ENCODE data around the gene FAM3A.

Gene FAM3A

GRCh38 chrX:154534526-154535322 lies 18.7 kb upstream of the FAM3A start:
- peak; percentile 59 for DNase-seq (ENCODE audit: low read depth)

GRCh38 chrX:154532690-154533089 lies 16.7 kb upstream of the FAM3A start:
- no peak for DNase-seq (ENCODE audit: low read depth)

DNA sequence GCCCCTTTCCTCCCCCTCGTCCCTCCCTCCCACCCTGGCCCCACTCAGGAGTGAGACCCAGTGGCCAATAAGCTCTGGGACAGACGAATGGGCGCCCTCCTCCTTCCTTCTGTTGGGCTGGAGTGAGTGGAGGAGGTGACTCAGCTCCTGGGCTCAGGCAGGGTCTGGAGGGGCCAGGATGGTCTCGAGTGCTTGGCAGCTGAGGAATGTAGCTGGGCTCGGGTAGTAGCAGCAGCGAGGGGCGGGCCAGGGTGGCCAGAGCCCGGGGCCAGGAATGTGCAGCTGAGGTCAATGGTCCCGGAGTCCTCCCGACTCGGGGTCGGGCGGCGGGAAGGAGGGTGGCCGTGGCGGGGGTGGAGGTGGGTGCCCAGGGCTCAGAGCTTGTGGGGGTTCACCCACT lies 15.6 kb upstream of the FAM3A start:
- no peak for DNase-seq (ENCODE audit: low read depth)

DNA sequence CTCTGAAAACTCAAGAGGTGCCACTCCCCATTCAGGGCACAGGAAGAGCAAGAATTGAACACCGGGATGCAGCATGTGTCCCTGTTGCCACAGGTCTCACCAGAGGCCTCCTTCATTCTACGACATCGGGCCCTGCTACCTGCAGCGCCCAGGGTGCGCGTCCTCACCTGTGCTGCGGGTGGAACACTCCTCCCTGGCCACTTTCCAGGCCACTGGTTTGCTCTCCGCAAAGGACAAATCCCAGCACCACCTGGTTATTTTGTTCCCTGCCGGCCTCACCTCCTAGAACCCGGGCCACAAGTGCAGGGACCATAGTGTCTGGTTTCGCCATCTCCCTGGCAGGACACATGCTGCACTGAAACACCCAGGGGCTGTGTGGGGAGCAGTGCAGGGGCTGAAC lies 14.3 kb upstream of the FAM3A start:
- no peak for DNase-seq (ENCODE audit: low read depth)

DNA sequence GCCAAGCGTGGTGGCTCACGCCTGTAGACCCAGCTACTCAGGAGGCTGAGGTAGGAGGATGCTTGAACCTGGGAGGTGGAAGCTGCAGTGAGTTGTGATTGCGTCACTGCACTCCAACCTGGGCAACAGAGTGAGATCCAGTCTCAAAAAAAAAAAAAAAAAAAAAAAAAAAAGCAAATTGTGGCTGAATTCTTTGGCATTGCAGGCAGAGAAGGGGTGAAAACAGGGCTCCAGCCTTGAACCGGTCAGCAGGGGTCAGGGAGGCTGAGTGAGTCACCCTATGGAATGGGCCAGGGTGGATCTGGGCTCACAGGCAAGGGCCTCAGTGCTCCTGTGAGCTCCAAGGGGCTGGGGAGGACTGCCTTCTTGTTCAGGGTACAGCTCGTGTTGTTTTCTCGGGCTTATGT lies 13.2 kb upstream of the FAM3A start:
- no peak for DNase-seq (ENCODE audit: low read depth)

GRCh38 chrX:154526901-154527675 lies 11.1 kb upstream of the FAM3A start:
- peak; percentile 58 for DNase-seq (ENCODE audit: low read depth)

GRCh38 chrX:154525606-154526490 lies 9.8 kb upstream of the FAM3A start:
- DNase-seq (ENCODE audit: low read depth) = no peak

DNA sequence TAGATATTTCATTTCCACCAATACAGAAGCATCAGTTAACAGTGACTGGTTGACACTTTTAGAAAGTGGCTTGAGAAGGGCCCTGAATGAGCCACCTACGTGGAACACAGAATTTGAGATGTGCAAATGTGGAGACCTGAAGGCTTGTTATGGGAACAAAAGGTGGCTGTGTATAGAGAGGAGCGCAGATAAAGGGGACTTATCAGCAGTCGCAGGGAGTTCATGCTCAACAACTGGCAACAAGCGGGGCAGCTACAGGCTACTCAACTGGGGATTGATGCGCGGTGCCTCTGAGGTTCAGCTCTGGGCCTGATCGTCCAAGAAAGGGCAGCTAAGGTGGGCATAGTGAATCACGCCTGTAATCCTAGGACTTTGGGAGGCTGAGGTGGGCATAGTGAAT lies 3.4 kb upstream of the FAM3A start:
- DNase-seq (ENCODE audit: low read depth) = no peak

- no peak for DNase-seq (ENCODE audit: low read depth)
Observed at GRCh38 chrX:154517101-154517781, 1.2 kb upstream of the FAM3A start.

- DNase-seq (ENCODE audit: low read depth) = peak; percentile 17
Observed at GRCh38 chrX:154516656-154517100, 646 bp upstream of the FAM3A start.

GRCh38 chrX:154515090-154515965 lies 704 bp downstream of the FAM3A start:
- DNase-seq (ENCODE audit: low read depth) = no peak

DNA sequence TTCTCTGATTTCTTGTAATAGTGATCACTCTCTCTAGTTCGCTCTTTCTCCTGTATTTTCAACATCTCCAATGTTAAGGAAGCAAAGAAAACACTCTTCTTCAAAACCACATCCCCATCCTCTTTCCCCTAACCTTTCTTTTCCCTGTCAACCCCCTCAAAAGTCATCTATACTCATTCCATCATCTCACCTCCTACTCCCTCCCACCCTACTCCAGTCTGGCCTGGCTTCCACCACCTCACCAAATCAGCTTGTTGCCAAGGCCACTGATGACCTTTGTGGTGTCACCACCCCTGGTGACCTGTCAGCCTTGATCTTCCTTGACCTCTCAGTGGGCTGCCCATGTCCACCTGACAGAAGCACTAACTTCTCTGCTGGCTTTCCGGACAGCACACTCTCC lies 2.3 kb downstream of the FAM3A start:
- no peak for DNase-seq (ENCODE audit: low read depth)

DNA sequence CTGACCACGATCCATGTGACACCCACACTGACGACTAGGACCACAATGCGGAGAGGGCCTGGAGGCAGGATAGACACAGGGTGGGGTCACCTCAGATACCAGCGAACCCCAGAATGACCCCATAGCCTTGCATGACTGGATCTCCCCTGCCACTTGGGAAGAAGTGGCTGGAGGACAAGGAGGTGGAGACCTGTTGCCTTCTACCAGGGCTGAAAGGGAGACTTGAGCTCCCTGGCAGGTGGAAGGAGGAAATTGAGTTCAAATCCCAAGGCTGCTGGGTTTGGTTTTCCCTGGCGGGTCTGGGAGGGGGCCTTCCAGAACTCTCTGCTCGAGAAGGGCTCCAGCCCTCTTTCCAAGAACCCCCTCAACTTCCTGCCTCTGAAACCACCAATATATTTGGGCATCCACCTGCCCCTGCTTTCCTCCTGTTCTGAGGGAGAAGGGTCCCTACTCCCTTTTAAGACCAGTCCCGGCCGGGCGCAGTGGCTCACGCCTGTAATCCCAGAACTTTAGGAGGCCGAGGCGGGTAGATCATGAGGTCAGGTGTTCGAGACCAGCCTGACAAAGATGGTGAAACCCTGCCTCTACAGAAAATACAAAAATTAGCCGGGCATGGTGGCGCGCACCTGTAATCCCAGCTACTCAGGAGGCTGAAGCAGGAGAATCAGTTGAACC lies 3.0 kb downstream of the FAM3A start:
- no peak for DNase-seq (ENCODE audit: low read depth)

GRCh38 chrX:154511761-154512160 lies 4.3 kb downstream of the FAM3A start:
- no peak for DNase-seq (ENCODE audit: low read depth)

GRCh38 chrX:154509455-154509854 lies 6.6 kb downstream of the FAM3A start:
- DNase-seq (ENCODE audit: low read depth) = no peak

- no peak for DNase-seq (ENCODE audit: low read depth)
Observed at GRCh38 chrX:154508384-154508745, 7.7 kb downstream of the FAM3A start.

- no peak for DNase-seq (ENCODE audit: low read depth)
Observed at GRCh38 chrX:154507673-154508383, 8.2 kb downstream of the FAM3A start.

DNA sequence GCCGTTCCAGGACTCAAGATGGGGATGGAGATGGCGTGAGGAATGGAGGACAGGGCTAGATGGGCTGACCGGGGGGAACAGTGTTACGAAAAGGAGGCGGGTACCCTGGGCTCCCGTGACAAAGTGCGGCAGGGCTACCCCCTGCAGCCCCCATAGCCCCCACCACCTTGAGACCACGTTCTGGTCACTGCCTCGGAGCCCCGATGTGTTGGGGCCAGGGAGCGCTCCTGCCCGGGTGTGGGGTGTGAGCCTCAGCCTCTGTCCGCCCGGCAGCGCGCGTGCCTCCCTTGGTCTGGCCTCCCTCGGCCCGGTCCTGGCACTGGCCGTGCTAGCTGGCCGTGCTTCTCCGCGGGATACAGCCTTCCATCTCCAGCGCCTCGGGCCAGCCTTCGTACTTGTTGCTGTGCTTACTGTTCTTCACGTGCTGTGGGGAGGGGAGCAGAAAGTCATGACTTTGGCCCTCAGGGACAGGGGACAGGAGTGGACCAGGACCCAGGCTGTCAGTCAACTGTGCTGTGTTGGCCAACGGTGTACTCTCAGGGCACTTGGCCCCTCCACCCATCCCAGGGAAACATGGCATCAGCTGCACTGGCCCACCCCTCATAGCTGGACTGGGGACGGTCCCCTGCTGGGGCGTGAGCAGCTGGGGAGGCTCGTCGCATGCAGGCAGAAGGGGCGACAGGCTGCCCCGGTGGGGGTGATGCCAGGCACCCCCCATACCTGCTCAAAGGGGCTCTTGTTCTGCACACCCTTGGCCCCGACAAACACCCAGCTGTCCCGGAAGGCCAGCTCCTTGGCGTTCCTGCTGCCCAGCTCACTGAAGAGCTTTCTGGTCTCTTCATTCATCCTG lies 9.3 kb downstream of the FAM3A start:
- DNase-seq (ENCODE audit: low read depth) = no peak

DNA sequence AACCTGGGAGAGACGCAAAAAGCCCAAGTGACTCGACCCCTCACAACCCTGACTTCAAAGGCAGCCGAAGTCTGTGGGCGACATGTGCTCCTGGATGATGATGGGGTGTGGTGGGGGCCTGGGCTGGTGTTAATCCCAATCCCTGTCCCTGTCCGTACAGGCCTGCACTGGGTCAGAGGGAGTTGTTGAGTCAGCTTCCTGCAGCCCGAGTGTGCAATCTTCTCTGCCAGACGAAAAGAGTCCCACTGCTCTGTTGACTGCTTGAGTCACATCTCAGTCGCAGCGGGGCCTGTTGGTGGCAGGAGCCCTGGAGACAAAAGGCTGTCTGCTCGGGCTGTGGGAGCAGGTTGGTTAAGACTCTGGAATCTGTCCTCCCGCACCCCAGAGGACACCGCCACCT lies 10.3 kb downstream of the FAM3A start:
- no peak for DNase-seq (ENCODE audit: low read depth)

All from GM04504 (cell line).